K562 (cell line): ENCODE data around the gene PKD1. TPM values are rescaled to one million over a fixed set of nuclear protein-coding genes. Genes with fewer than 3 reads are reported as not detected.

Source experiments
- ATAC-seq: fragments of 200-7000 bp; cut with Tn5 transposase; 3 replicates; pipeline ENCODE4 v1.9.1; 2020; ENCODE audit warnings: moderate library complexity
- BruUV-seq: library from RNA; stranded (reverse); fragments of 400-500 nt; replicated peaks from 2 replicates; lab custom pipeline; 2021; lab: Mats Ljungman, UMichigan
- CTCF ChIA-PET: fragments of 300-600 bp; formaldehyde crosslinking; extraction: SDS; loops from one replicate; lab custom pipeline; 2021; ENCODE audit warnings: low intra/inter-chr PET ratio; lab: Yijun Ruan, JAX
- POLR2A ChIA-PET: fragments of 300-600, 350-650 bp; sonication (Branson Sonifier 250); formaldehyde crosslinking; extraction: SDS; loops from one replicate; lab custom pipeline; 2021; ENCODE audit warnings: antibody characterized with exemption, inconsistent platforms; lab: Yijun Ruan, JAX
- DNase-seq, 4 experiments: peaks; one replicate each; pipeline versions ENCODE4 v3.0.0 to v3.0.0-alpha.2; 2011 to 2018; ENCODE audit warnings: low spot score in 3 of 4, mixed read lengths in 3 of 4; ENCODE audit errors: extremely low read depth in 1 of 4
- FAIRE-seq: peaks from 2 replicates; lab custom pipeline; 2011; peaks lifted over from hg19 to GRCh38; lab: Jason Lieb, UNC
- H2AFZ ChIP-seq: 2 replicates; pipeline ENCODE4 v1.6.0; 2011; ENCODE audit warnings: low read depth, low read length, control low read depth, inconsistent platforms
- H3K27ac ChIP-seq: fragments of 200-600 bp; 3 replicates; pipeline ENCODE4 v1.8.0; 2011; ENCODE audit warnings: low read depth, mild to moderate bottlenecking, control low read depth, inconsistent platforms, low read length, moderate library complexity, mixed read lengths; ENCODE audit errors: extremely low read depth
- H3K27me3 ChIP-seq, 2 experiments: fragments of 300-600 bp in 1 of 2; 2 replicates in 1 of 2; 3 replicates in 1 of 2; pipeline versions ENCODE4 v1.6.0 to v1.8.0; 2011; ENCODE audit warnings: inconsistent platforms in 2 of 2, low read length in 2 of 2, mild to moderate bottlenecking in 1 of 2, mixed read lengths in 1 of 2, moderate library complexity in 1 of 2; ENCODE audit not compliant: control insufficient read depth in 2 of 2, insufficient read depth in 2 of 2
- H3K36me3 ChIP-seq: fragments of 300-600 bp; 3 replicates; pipeline ENCODE4 v1.8.0; 2011; ENCODE audit warnings: mild to moderate bottlenecking, low read length, inconsistent platforms; ENCODE audit not compliant: control insufficient read depth, insufficient read depth
- H3K4me1 ChIP-seq, 2 experiments: fragments of 200-600 bp in 1 of 2; replicated peaks in 1 of 2; 2 replicates in 1 of 2; 3 replicates in 1 of 2; pipeline versions ENCODE4 v1.5.1 to v1.8.0; 2011; ENCODE audit warnings: inconsistent platforms in 2 of 2, low read length in 2 of 2, mild to moderate bottlenecking in 1 of 2, mixed read lengths in 1 of 2, moderate library complexity in 1 of 2; ENCODE audit not compliant: control insufficient read depth in 2 of 2, insufficient read depth in 2 of 2
- H3K4me2 ChIP-seq: 2 replicates; pipeline ENCODE4 v1.6.1; 2011; ENCODE audit warnings: low read length, control low read depth, inconsistent platforms, mixed read lengths; ENCODE audit not compliant: insufficient read depth
- H3K4me3 ChIP-seq: fragments of 200-600 bp; sonication (generic), shearing (Covaris generic); 2 replicates; pipeline ENCODE4 v1.5.1; 2016; ENCODE audit warnings: control low read depth, inconsistent platforms
- H3K79me2 ChIP-seq: fragments of 200-600 bp; 3 replicates; pipeline ENCODE4 v1.8.0; 2011; ENCODE audit warnings: low read length, inconsistent platforms; ENCODE audit not compliant: control insufficient read depth, insufficient read depth
- H3K9ac ChIP-seq, 2 experiments: 2 replicates each; pipeline versions ENCODE4 v1.6.0 to v1.6.1; 2011; ENCODE audit warnings: low read depth in 2 of 2, low read length in 2 of 2, control low read depth in 1 of 2, inconsistent platforms in 1 of 2, mild to moderate bottlenecking in 1 of 2, mixed read lengths in 1 of 2; ENCODE audit not compliant: insufficient read depth in 1 of 2
- H3K9me1 ChIP-seq: one replicate; pipeline ENCODE4 v1.6.0; 2011; ENCODE audit warnings: inconsistent platforms, mild to moderate bottlenecking, low read length, moderate library complexity; ENCODE audit not compliant: control insufficient read depth, insufficient read depth
- H3K9me3 ChIP-seq: replicated peaks from 2 replicates; pipeline ENCODE4 v1.5.1; 2011; ENCODE audit warnings: low read depth, low read length, inconsistent platforms; ENCODE audit not compliant: control insufficient read depth, insufficient read depth
- H4K20me1 ChIP-seq: replicated peaks from 2 replicates; pipeline ENCODE4 v1.6.1; 2011; ENCODE audit warnings: low read length, inconsistent platforms, mixed read lengths; ENCODE audit not compliant: control insufficient read depth, insufficient read depth
- ATF7 ChIP-seq: fragments of 450-650 bp; IDR thresholded peaks from 2 replicates; pipeline ENCODE4 v1.7.1; 2014; ENCODE audit warnings: mild to moderate bottlenecking, moderate library complexity
- EHMT2 ChIP-seq: fragments of 450-650 bp; IDR thresholded peaks from 2 replicates; pipeline ENCODE4 v1.6.1; 2018; ENCODE audit warnings: antibody characterized with exemption
- ELF1 ChIP-seq: fragments of 200-800 bp; sonication (Bioruptor generic); IDR thresholded peaks from 2 replicates; pipeline ENCODE4 v1.6.1; 2016; ENCODE audit warnings: missing genetic modification characterization, missing compliant biosample characterization
- ERF ChIP-seq: fragments of 450-650 bp; formaldehyde crosslinking; IDR thresholded peaks from 2 replicates; pipeline ENCODE4 v1.4.0; 2020; ENCODE audit warnings: mild to moderate bottlenecking, mixed read lengths
- FOXO4 ChIP-seq: fragments of 450-650 bp; formaldehyde crosslinking; IDR thresholded peaks from 2 replicates; pipeline ENCODE4 v1.4.0; 2020; ENCODE audit warnings: mild to moderate bottlenecking, moderate library complexity
- FUS ChIP-seq: fragments of 200-400 bp; formaldehyde crosslinking; optimal IDR thresholded peaks from 2 replicates; pipeline ENCODE3; 2017; ENCODE audit warnings: low read depth, low read length
- HCFC1 ChIP-seq: IDR thresholded peaks from 2 replicates; pipeline ENCODE4 v1.6.1; 2012; ENCODE audit warnings: low read depth, low read length, improper control_type of control experiment
- MXI1 ChIP-seq: IDR thresholded peaks from 2 replicates; pipeline ENCODE4 v1.6.1; 2011; ENCODE audit warnings: low read depth, mild to moderate bottlenecking, improper control_type of control experiment, low read length
- UBTF ChIP-seq, 2 experiments: IDR thresholded peaks; 2 replicates each; pipeline ENCODE4 v1.6.1; 2012; ENCODE audit warnings: improper control_type of control experiment in 2 of 2, low read depth in 2 of 2, low read length in 2 of 2, borderline replicate concordance in 1 of 2
- YBX1 ChIP-seq: fragments of 450-650 bp; IDR thresholded peaks from 2 replicates; pipeline ENCODE4 v1.7.1; 2016; ENCODE audit warnings: mild to moderate bottlenecking
- ZFP36 ChIP-seq: fragments of 150-350 bp; IDR thresholded peaks from 2 replicates; pipeline ENCODE4 v1.6.1; 2018; ENCODE audit warnings: low read length, low read depth; ENCODE audit not compliant: partially characterized antibody
- ZNF212 ChIP-seq: fragments of 450-650 bp; formaldehyde crosslinking; IDR thresholded peaks from 2 replicates; pipeline ENCODE4 v1.4.0; 2020; ENCODE audit warnings: mild to moderate bottlenecking
- ZNF217 ChIP-seq: sonication (generic); formaldehyde crosslinking; IDR thresholded peaks from 2 replicates; pipeline ENCODE4 v1.8.0; 2022; ENCODE audit warnings: mild to moderate bottlenecking, missing genetic modification reagents
- ZNF766 ChIP-seq: fragments of 200-800 bp; sonication (Bioruptor generic); conservative IDR thresholded peaks from 2 replicates; pipeline ENCODE4 v1.6.1; 2016; ENCODE audit warnings: missing genetic modification characterization, missing compliant biosample characterization
- WGBS: fragments of 100-300 bp; shearing (Covaris generic); methylation state at CpG from one replicate; pipeline ENCODE4 v1.1.6; 2016; ENCODE audit warnings: low coverage, mixed read lengths; ENCODE audit not compliant: insufficient coverage; ENCODE audit errors: missing lambda C conversion rate; 5-methylcytosine and 5-hydroxymethylcytosine counted together
- in situ Hi-C: fragments of 300-500 bp; cut with MboI; formaldehyde crosslinking; loops from 4 replicates; pipeline ENCODE4 v1.15.0; 2018; ENCODE audit warnings: inconsistent platforms, mixed read lengths
- intact Hi-C: fragments of 100-400 bp; cut with micrococcal nuclease; formaldehyde crosslinking; loops from 2 replicates; pipeline ENCODE4 v1.14.2; 2022
- polyA plus RNA-seq, 8 experiments: library from polyadenylated mRNA; depleted of rRNA in 4 of 8; stranded (reverse) in 5 of 8; unstranded in 3 of 8; fragments of >200 nt; fragmentation: Nextera tagmentation in 2 of 8; fragmentation: Illumina TruSeq in 1 of 8; extraction: Ambion mirVana in 2 of 8; extraction: Trizol in 1 of 8; gene quantifications; 2 replicates each; pipeline versions ENCODE4 v1.2.1 to v1.2.3, GENCODE V29; 2011 to 2014; ENCODE audit warnings: inconsistent platforms in 1 of 8, missing spikeins in 1 of 8
- total RNA-seq, 7 experiments: library from RNA; depleted of rRNA in 6 of 7; stranded (reverse); fragments of >200 nt in 6 of 7; fragmentation: Illumina TruSeq in 2 of 7; extraction: Trizol in 2 of 7; gene quantifications; 2 replicates each; pipeline versions ENCODE4 v1.2.1 to v1.2.3, GENCODE V29; 2011 to 2021; ENCODE audit warnings: low replicate concordance in 1 of 7
- TF ChIP-seq, protein P1 (sequence below): sonication (generic); formaldehyde crosslinking; IDR thresholded peaks from 2 replicates; pipeline ENCODE4 v1.8.0; 2022; ENCODE audit warnings: mild to moderate bottlenecking, low read depth, missing genetic modification reagents

Gene PKD1
- total and polyA plus RNA-seq, 9 of the 15 experiments (the other 6 are each of a cell fraction or from before 2014, with no cell fraction given) = 0.23 to 93.5 (median 12.6) TPM

DNA sequence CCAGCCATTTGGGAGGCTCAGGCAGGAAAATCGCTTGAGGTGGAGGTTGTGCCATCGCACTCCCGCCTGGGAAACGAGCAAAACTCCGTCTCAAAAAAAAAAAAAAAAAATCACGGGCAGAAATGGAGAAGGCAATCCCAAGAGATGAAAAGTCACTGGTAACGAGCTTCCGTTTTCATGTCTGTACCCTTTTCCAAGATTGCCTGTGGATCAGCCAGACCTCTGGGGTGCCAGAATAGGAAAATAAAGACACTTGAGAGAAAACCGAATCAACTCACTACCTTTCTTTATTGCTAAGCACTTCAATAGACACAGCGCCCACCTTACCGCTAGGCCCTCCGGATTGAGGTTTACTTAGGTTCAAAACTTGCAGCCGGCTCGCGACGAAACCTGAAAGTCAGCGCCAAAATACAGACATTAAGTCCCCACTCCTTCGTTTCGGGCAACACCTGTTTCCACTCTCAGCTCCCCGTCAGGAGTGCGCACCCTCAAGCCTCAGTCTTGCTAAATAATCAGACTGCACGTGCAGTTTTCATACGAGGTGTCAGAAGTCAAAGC is 18.9 kb upstream of the PKD1 start (continued):
- TF ChIP-seq ZNF217 (CRISPR knock-in tag) (no peak), ERF (peak; percentile 67; the same call in 1 of the 2 replicates), FUS (peak; percentile 88), ELF1 (tag) (no peak)

GRCh38 chr16:2152695-2153506 is 17.2 kb upstream of the PKD1 start:
- H3K4me3 ChIP-seq = peak overlapping the region; percentile 55
- in situ Hi-C loops (no loop called here), intact Hi-C loops (no loop called here)
- WGBS = under 1% methylated on average over 24 of the region's 25 CpGs
- POLR2A ChIA-PET = interaction anchor here (0.5 to 5.1 kb wide), 18 partner anchors 9 to 316 kb away, joined by 3 to 44 read pairs (median 6); partner anchors contain the start of genes BRICD5, ECI1, NTHL1 and RNF151
- no TSS peak for BruUV-seq
- H3K9me1 ChIP-seq = peaks cover 27% of the 10 kb centered on the region
- ATAC-seq = peak; percentile 9
- FAIRE-seq = no peak
- no peak overlapping the region for H2AFZ ChIP-seq
- no peaks in the 10 kb centered on the region for H3K27me3 ChIP-seq
- H3K27ac ChIP-seq = peak overlapping the region; percentile 82
- H3K9ac ChIP-seq = peak overlapping the region; percentile 90 to 100
- CTCF ChIA-PET = interaction anchor here (1.1 to 2.3 kb wide), 5 partner anchors 13 to 289 kb away, joined by 3 to 15 read pairs (median 4); no protein-coding TSS in a partner anchor
- H3K36me3 ChIP-seq = peaks cover 47% of the 10 kb centered on the region
- H3K79me2 ChIP-seq = peaks cover 65% of the 10 kb centered on the region
- peak; percentile 34 to 62 (median 46) for DNase-seq
- no peaks in the 10 kb centered on the region for H3K9me3 ChIP-seq
- H3K4me2 ChIP-seq = peak overlapping the region; percentile 96
- H3K4me1 ChIP-seq = peaks cover 38 to 71% of the 10 kb centered on the region in 2 experiments
- peaks cover 61% of the 10 kb centered on the region for H4K20me1 ChIP-seq
- TF ChIP-seq EHMT2 (no peak), ZNF766 (CRISPR knock-in tag) (no peak), MXI1 (no peak), HCFC1 (peak; percentile 47), UBTF (IDR thresholded peaks at IDR 0.05; ENCODE audit: borderline replicate concordance in 1 of 2, low read depth in 2 of 2, low read length in 2 of 2) (no peak), YBX1 (no peak), ATF7 (no peak), FOXO4 (CRISPR knock-in tag) (no peak), ZFP36 (no peak), ZNF212 (CRISPR knock-in tag) (no peak)
- TF ChIP-seq, protein P1, sequence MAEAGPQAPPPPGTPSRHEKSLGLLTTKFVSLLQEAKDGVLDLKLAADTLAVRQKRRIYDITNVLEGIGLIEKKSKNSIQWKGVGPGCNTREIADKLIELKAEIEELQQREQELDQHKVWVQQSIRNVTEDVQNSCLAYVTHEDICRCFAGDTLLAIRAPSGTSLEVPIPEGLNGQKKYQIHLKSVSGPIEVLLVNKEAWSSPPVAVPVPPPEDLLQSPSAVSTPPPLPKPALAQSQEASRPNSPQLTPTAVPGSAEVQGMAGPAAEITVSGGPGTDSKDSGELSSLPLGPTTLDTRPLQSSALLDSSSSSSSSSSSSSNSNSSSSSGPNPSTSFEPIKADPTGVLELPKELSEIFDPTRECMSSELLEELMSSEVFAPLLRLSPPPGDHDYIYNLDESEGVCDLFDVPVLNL (CRISPR knock-in tag) = no peak
